Natural killer cell (primary cell): ENCODE results near the gene CHERP. TPM values are rescaled to one million over a fixed set of nuclear protein-coding genes. Genes with fewer than 3 reads are reported as not detected.
A peak's percentile ranks its signal among the peaks of the same experiment; 100 is the strongest.

ENCODE experiments used
- ATAC-seq, 3 donors: fragments of 150-1000 bp in 2 of 3; fragments of 200-7000 bp in 1 of 3; cut with Tn5 transposase; 1 replicate in 1 of 3; 2 replicates in 2 of 3; pipeline ENCODE4 v1.10.0; 2021; ENCODE audit warnings: mild to moderate bottlenecking in 2 of 3, moderate library complexity in 2 of 3
- DNase-seq, 2 donors: peaks; one replicate each; pipeline versions ENCODE4 v3.0.0 to v3.0.0-alpha.2; 2013 to 2021; ENCODE audit warnings: mixed read lengths in 1 of 2
- H3K27ac ChIP-seq: one replicate; pipeline ENCODE4 v1.5.1; 2013; ENCODE audit warnings: mild to moderate bottlenecking, low read length
- H3K27me3 ChIP-seq: one replicate; pipeline ENCODE4 v1.6.1; 2013; ENCODE audit warnings: low read length; ENCODE audit not compliant: control insufficient read depth, insufficient read depth
- H3K36me3 ChIP-seq: one replicate; pipeline ENCODE4 v1.6.1; 2013; ENCODE audit warnings: low read length; ENCODE audit not compliant: control insufficient read depth, insufficient read depth
- H3K4me1 ChIP-seq: one replicate; pipeline ENCODE4 v1.6.1; 2013; ENCODE audit warnings: low read length; ENCODE audit not compliant: control insufficient read depth, insufficient read depth
- H3K4me3 ChIP-seq: one replicate; pipeline ENCODE4 v1.5.1; 2013; ENCODE audit warnings: low read length
- H3K9me3 ChIP-seq: one replicate; pipeline ENCODE4 v1.6.1; 2013; ENCODE audit warnings: low read length; ENCODE audit not compliant: control insufficient read depth, insufficient read depth
- H3K27ac Mint-ChIP-seq, 2 donors: one replicate each; pipeline ENCODE4 v1.8.0; 2022; ENCODE audit warnings: mild to moderate bottlenecking in 2 of 2, mixed read lengths in 2 of 2, moderate library complexity in 1 of 2
- H3K27me3 Mint-ChIP-seq, 2 donors: one replicate each; pipeline ENCODE4 v1.8.0; 2022; ENCODE audit warnings: low read depth in 2 of 2, mixed read lengths in 2 of 2
- H3K36me3 Mint-ChIP-seq: one replicate; pipeline ENCODE4 v1.8.0; 2022; ENCODE audit warnings: mixed read lengths
- H3K4me1 Mint-ChIP-seq, 2 donors: one replicate each; pipeline ENCODE4 v1.8.0; 2022; ENCODE audit warnings: mixed read lengths in 2 of 2
- H3K4me3 Mint-ChIP-seq: one replicate; pipeline ENCODE4 v1.8.0; 2022; ENCODE audit warnings: mild to moderate bottlenecking, moderate library complexity, mixed read lengths
- H3K9me3 Mint-ChIP-seq, 2 donors: one replicate each; pipeline ENCODE4 v1.8.0; 2022; ENCODE audit warnings: mixed read lengths in 2 of 2
- CTCF ChIP-seq: fragments of 200-600 bp; IDR thresholded peaks from one replicate; pipeline ENCODE4 v1.8.0; 2022; ENCODE audit warnings: antibody characterized with exemption
- WGBS: methylation state at CpG from one replicate; pipeline ENCODE4 v1.1.7; 2013; ENCODE audit warnings: missing lambda C conversion rate; ENCODE audit not compliant: insufficient coverage; 5-methylcytosine and 5-hydroxymethylcytosine counted together
- intact Hi-C: fragments of 100-400 bp; cut with micrococcal nuclease; formaldehyde crosslinking; loops from one replicate; pipeline ENCODE4 v1.14.2; 2022
- total RNA-seq, 4 donors: library from RNA; stranded (reverse); fragments of 120-200 nt in 1 of 4; gene quantifications; one replicate each; pipeline versions ENCODE4 v1.2.3 to v1.2.4, GENCODE V29; 2013 to 2022

CHERP gene
- total RNA-seq, 3 donors from 2014 or later (not counting 1 experiment from before 2014, with no cell fraction given): 46.5 to 70.8 (median 68.2) TPM

- Histone ChIP-seq H3K36me3 (peaks cover 25% of the 10 kb centered on the region), H3K4me1 (peaks cover 52% of the 10 kb centered on the region), H3K27me3 (no peaks in the 10 kb centered on the region), H3K27ac (no peak overlapping the region), H3K4me3 (no peak overlapping the region), H3K9me3 (no peaks in the 10 kb centered on the region)
- WGBS: 88% methylated on average over 12 of the region's 12 CpGs
- ATAC-seq (no peak), DNase-seq (no peak)
- Mint-ChIP-seq H3K27ac (peak overlapping the region; percentile 61 to 89), H3K27me3 (no peaks in the 10 kb centered on the region), H3K4me3 (no peak overlapping the region), H3K9me3 (no peaks in the 10 kb centered on the region), H3K36me3 (no peaks in the 10 kb centered on the region), H3K4me1 (peaks cover 42 to 68% of the 10 kb centered on the region in 2 donors)
- no peak for TF ChIP-seq CTCF
- intact Hi-C loops: loop anchor here (5.0 to 10.0 kb wide), 2 partner anchors 209 to 507 kb away; partner anchors contain the start of gene TPM4
These were observed 39.1 kb upstream of the CHERP start for GRCh38 chr19:16581145-16581970.

- no peak overlapping the region for H3K27ac ChIP-seq
These were observed 37.1 kb upstream of the CHERP start for GRCh38 chr19:16579381-16579780.

GRCh38 chr19:16577531-16577985, 35.3 kb upstream of the CHERP start:
- ATAC-seq: no peak
- Histone ChIP-seq H3K27me3 (no peaks in the 10 kb centered on the region), H3K27ac (no peak overlapping the region), H3K4me1 (peaks cover 36% of the 10 kb centered on the region), H3K36me3 (peaks cover 44% of the 10 kb centered on the region), H3K9me3 (no peaks in the 10 kb centered on the region), H3K4me3 (no peak overlapping the region)
- H3K4me1 Mint-ChIP-seq: peaks cover 55 to 56% of the 10 kb centered on the region in 2 donors
- TF ChIP-seq CTCF: no peak
- H3K36me3 Mint-ChIP-seq: peaks cover 8% of the 10 kb centered on the region
- no peak overlapping the region for H3K27ac Mint-ChIP-seq
- intact Hi-C loops: no loop called here
- H3K27me3 Mint-ChIP-seq: no peaks in the 10 kb centered on the region
- H3K4me3 Mint-ChIP-seq: no peak overlapping the region
- no peaks in the 10 kb centered on the region for H3K9me3 Mint-ChIP-seq
- whole genome bisulfite sequencing: 95% methylated on average over 17 of the region's 17 CpGs
- DNase-seq: no peak

More at GRCh38 chr19:16579381-16579780, 37.1 kb upstream of the CHERP start:
- WGBS: 72% methylated on average over 4 of the region's 4 CpGs
- Histone ChIP-seq H3K4me3 (no peak overlapping the region), H3K9me3 (no peaks in the 10 kb centered on the region), H3K36me3 (peaks cover 41% of the 10 kb centered on the region), H3K27me3 (no peaks in the 10 kb centered on the region), H3K4me1 (peaks cover 35% of the 10 kb centered on the region)
- intact Hi-C loops: no loop called here
- peaks cover 8% of the 10 kb centered on the region for H3K36me3 Mint-ChIP-seq
- peak overlapping the region; percentile 61 to 69 for H3K27ac Mint-ChIP-seq
- no peak overlapping the region for H3K4me3 Mint-ChIP-seq
- no peaks in the 10 kb centered on the region for H3K27me3 Mint-ChIP-seq
- ATAC-seq: no peak
- no peaks in the 10 kb centered on the region for H3K9me3 Mint-ChIP-seq
- peaks cover 39 to 60% of the 10 kb centered on the region in 2 donors for H3K4me1 Mint-ChIP-seq
- TF ChIP-seq CTCF: no peak
- DNase-seq: no peak
